Measurements from ENCODE around the gene WDR81. TPM values are rescaled to one million over a fixed set of nuclear protein-coding genes. Genes with fewer than 3 reads are reported as not detected.

WDR81 gene
- 15.9 and 17.7 TPM in 2 replicates for total RNA-seq

GRCh38 chr17:1724351-1724868 is at the start of gene WDR81:
TSS of gene WDR81 (plus strand) at chr17:1724704. CDS start at chr17:1724960, 256 bp downstream.

GRCh38 chr17:1684378-1685189 is 39.9 kb upstream of the WDR81 start, which contains the start of gene PRPF8:
TSS of gene PRPF8 (minus strand) at chr17:1684867. CDS start at chr17:1684571, 296 bp downstream.

DNA sequence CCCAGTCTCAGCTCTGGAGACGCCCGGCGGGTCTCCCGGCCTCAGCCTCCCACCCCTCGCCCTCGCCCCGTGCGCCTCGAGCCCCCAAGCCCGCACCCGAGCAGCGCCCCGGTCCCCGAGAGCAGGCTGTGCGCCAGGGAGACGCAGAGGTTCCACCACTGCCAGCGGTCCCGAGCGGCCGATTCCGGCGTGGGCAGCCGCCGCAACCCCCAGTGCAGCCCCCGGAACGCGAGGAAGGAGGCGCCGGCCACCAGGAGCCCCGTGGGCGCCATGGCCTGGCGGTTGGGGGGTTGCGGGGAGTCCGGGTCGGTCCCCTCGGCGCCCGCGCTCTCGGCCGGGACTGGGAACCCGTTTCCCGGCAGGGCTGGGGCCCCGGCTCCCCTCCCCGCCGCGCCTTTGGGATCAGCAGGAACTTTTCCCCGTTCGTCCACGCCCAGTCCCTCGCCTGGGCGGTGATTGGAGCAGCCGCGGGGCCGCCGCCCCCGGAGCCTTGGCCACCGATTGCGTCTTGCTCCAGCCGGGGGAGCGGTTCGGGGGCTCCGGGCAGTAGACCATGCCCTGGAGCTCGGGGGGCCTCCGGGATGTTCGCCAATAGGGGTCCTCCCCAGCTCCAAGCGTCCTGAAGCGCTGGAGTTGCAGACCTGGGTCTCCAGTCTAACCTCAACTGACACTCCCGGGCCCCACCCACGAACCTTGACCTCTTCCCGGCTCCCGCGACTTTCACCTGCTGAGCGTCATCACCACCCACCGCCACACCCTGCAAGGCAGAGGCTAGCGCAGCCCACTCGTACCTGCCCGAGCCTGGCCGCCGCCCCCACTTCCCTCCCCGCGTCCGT is 14.3 kb upstream of the WDR81 start, which contains the start of gene TLCD2:
Gene TLCD2, minus strand, starts transcription at position 407 of the 836 bp plus-strand sequence. Its CDS starts 135 bp downstream, at position 272.

DNA sequence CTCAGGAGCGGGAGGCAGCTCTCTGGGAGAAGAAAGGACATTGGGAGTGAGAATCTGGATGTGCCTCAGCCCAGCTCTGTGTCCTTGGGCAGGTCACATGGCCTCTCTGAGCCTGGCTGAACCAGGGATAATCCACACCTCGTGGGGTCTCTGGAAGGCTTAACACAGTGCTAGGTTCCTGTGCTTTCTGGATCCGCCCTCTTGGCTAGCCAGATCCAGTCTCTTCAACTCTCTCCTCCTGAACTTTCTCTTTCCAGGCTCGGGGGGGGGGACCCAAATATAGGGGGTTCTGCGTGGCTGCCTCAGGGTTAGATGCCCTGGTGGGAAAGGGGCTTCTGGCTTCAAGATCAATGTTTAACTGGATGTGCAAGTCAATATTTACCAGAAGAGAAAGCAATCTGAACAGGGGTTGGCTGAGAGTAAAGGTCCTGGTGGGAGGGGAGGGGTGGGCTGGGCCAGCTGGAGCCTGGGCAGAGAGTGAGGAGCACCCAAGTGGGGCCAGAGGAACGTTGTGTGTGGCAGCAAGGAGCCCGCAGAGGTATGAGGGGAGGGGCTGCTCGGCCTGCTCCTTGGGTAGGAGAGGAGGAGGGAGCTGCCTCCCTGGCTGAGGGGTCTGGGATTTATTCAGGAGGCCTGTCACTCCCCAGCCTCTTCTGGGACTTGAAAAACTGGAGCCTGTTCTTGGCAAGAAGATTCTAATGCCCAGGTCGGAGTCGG is 18.0 kb downstream of the WDR81 start, which contains the start of gene SERPINF2:
Gene SERPINF2, plus strand, starts transcription at position 501 of the 717 bp plus-strand sequence. CDS start 2,125 bp downstream, outside the sequence.

Other genes with a start within 250 kb of the WDR81 start
- 105 and 110 TPM in 2 replicates for gene MYO1C, start 232.0 kb upstream of the WDR81 start, total RNA-seq
- 53.8 and 56.8 TPM in 2 replicates for gene INPP5K, start 208.1 kb upstream of the WDR81 start, total RNA-seq
- gene PITPNA, start 161.9 kb upstream of the WDR81 start, total RNA-seq: 19.8 and 21.2 TPM in 2 replicates
- 7.1 and 12.1 TPM in 2 replicates for gene SLC43A2, start 95.9 kb upstream of the WDR81 start, total RNA-seq
- 0.30 and 1.0 TPM in 2 replicates for gene SCARF1, start 79.0 kb upstream of the WDR81 start, total RNA-seq
- 7.1 and 13.8 TPM in 2 replicates for gene RILP, start 74.8 kb upstream of the WDR81 start, total RNA-seq
- 143 and 152 TPM in 2 replicates for gene PRPF8, start 39.8 kb upstream of the WDR81 start, total RNA-seq
- gene TLCD2, start 14.3 kb upstream of the WDR81 start, total RNA-seq: 1.0 TPM in 2 replicates
- gene SERPINF2, start 18.2 kb downstream of the WDR81 start, total RNA-seq: under 0.01 TPM in 1 of 2 replicates, not detected in the other
- gene SERPINF1, start 37.4 kb downstream of the WDR81 start, total RNA-seq: 146 and 153 TPM in 2 replicates
- 4.2 and 5.5 TPM in 2 replicates for gene SMYD4, start 105.2 kb downstream of the WDR81 start, total RNA-seq
- gene RPA1, start 105.3 kb downstream of the WDR81 start, total RNA-seq: 27.1 and 31.4 TPM in 2 replicates

All from bronchus fibroblast of lung (primary cell).